Glutamatergic neuron (in vitro differentiated cells): ENCODE data around the gene RGS6. TPM values are rescaled to one million over a fixed set of nuclear protein-coding genes. Genes with fewer than 3 reads are reported as not detected.

Experiments used
- DNase-seq: peaks from one replicate; pipeline ENCODE4 v3.0.0; 2022
- H3K27ac Mint-ChIP-seq: one replicate; pipeline ENCODE4 v1.8.0; 2020; ENCODE audit warnings: mild to moderate bottlenecking, mixed read lengths, inconsistent platforms; ENCODE audit not compliant: unreplicated experiment
- H3K27me3 Mint-ChIP-seq: one replicate; pipeline ENCODE4 v1.8.0; 2020; ENCODE audit warnings: mild to moderate bottlenecking, moderate library complexity, mixed read lengths, inconsistent platforms; ENCODE audit not compliant: unreplicated experiment
- H3K36me3 Mint-ChIP-seq: one replicate; pipeline ENCODE4 v1.8.0; 2020; ENCODE audit warnings: mild to moderate bottlenecking, mixed read lengths, inconsistent platforms; ENCODE audit not compliant: unreplicated experiment
- H3K4me1 Mint-ChIP-seq: one replicate; pipeline ENCODE4 v1.8.0; 2020; ENCODE audit warnings: mild to moderate bottlenecking, low read depth, mixed read lengths, inconsistent platforms; ENCODE audit not compliant: unreplicated experiment
- H3K4me3 Mint-ChIP-seq: one replicate; pipeline ENCODE4 v1.8.0; 2020; ENCODE audit warnings: mild to moderate bottlenecking, mixed read lengths, inconsistent platforms; ENCODE audit not compliant: unreplicated experiment
- H3K9me3 Mint-ChIP-seq: one replicate; pipeline ENCODE4 v1.8.0; 2020; ENCODE audit warnings: mild to moderate bottlenecking, moderate library complexity, mixed read lengths, inconsistent platforms; ENCODE audit not compliant: unreplicated experiment
- total RNA-seq: library from RNA; stranded (reverse); fragmentation: NEBNext Ultra II Directional; extraction: Animal tissue kit (Norgen Biotek cat#: 25700); gene quantifications from one replicate; pipeline ENCODE4 v1.2.1, GENCODE V29; 2021; ENCODE audit not compliant: unreplicated experiment
- TF ChIP-seq, protein P1 (sequence below): fragments of 200-600 bp; sonication (generic); IDR thresholded peaks from one replicate; pipeline ENCODE4 v1.5.0; 2021; ENCODE audit not compliant: partially characterized antibody, unreplicated experiment

The RGS6 gene
- total RNA-seq, 1 donor from 2014 or later: 1.2 TPM

DNA sequence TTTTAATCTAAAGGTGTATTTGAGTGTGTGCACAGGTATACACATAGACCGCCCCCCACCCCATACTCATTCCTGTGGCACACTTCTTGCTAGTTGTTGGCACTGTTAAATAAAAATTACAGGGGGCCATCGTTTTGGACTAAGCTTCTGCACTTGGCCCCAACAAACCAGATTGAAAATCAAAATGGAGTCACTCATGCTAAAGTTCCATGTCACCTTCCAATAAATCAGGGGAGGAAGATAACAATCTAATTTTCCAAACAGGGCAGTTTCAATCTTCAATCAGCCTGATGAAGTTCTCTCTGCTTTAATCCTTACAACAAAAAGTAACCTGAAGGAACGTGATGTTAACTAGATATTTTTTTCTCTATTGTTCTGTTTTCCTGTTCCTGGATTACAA, 78.2 kb downstream of the RGS6 start:
- DNase-seq: no peak
- Mint-ChIP-seq H3K27ac (no peak overlapping the region), H3K9me3 (no peaks in the 10 kb centered on the region), H3K36me3 (no peaks in the 10 kb centered on the region), H3K4me3 (no peak overlapping the region), H3K4me1 (no peaks in the 10 kb centered on the region), H3K27me3 (no peaks in the 10 kb centered on the region)
- TF ChIP-seq, protein P1, sequence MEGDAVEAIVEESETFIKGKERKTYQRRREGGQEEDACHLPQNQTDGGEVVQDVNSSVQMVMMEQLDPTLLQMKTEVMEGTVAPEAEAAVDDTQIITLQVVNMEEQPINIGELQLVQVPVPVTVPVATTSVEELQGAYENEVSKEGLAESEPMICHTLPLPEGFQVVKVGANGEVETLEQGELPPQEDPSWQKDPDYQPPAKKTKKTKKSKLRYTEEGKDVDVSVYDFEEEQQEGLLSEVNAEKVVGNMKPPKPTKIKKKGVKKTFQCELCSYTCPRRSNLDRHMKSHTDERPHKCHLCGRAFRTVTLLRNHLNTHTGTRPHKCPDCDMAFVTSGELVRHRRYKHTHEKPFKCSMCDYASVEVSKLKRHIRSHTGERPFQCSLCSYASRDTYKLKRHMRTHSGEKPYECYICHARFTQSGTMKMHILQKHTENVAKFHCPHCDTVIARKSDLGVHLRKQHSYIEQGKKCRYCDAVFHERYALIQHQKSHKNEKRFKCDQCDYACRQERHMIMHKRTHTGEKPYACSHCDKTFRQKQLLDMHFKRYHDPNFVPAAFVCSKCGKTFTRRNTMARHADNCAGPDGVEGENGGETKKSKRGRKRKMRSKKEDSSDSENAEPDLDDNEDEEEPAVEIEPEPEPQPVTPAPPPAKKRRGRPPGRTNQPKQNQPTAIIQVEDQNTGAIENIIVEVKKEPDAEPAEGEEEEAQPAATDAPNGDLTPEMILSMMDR: no peak

DNA sequence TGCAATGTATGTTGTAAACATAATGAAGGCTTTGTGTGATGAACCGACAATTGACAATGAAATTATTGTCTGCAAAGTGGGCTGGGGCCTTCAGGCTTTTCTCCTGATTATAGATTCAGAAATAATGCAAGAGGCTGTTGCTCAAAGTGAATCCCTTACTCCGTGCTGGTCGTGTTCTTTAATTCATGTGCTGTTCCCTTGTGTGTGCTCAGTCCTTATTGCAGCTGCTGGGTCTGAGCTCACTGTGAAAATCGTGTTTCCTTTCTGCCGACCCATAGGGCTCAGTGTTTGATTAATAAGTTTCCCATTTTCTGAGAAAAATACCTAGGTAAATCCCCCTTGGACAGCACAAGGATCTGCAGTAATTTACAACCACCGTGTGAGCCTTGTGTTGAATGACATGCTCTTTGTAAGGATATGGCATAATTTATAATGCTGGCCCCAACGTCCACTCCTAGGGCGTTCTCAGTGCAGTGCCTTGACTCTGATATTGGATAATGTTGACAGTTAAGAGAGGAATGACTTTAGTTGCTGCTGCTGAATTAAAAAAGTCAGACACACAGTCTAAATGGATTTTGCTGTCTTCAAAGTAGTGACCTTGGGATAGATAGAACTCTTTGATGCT, 81.6 kb downstream of the RGS6 start:
- H3K27ac Mint-ChIP-seq: no peak overlapping the region
- TF ChIP-seq, protein P1: no peak
- H3K4me3 Mint-ChIP-seq: no peak overlapping the region
- H3K4me1 Mint-ChIP-seq: no peaks in the 10 kb centered on the region
- no peaks in the 10 kb centered on the region for H3K27me3 Mint-ChIP-seq
- H3K36me3 Mint-ChIP-seq: no peaks in the 10 kb centered on the region
- DNase-seq: no peak
- H3K9me3 Mint-ChIP-seq: no peaks in the 10 kb centered on the region

DNA sequence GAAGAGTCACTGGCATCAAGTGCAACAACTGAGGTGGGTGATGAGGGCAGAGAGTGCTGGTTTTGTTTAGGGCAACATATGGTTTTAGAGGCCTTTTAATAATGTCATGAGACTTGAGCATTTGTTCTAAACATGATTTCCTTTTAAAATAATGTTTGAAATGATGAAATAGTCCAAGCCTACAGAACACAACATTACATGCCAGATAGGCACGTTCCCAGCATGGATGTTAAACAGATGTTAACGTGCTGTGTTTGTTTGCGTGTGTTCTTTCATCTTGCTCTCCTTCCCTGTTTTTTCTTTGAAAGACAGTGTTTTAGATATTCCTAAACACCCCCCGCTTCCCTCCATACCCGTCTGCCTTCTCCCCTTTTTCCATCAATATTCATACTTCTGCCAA, 82.3 kb downstream of the RGS6 start:
- TF ChIP-seq, protein P1: no peak
- Mint-ChIP-seq H3K9me3 (no peaks in the 10 kb centered on the region), H3K36me3 (no peaks in the 10 kb centered on the region), H3K4me3 (no peak overlapping the region), H3K27ac (no peak overlapping the region), H3K27me3 (no peaks in the 10 kb centered on the region), H3K4me1 (no peaks in the 10 kb centered on the region)
- DNase-seq: no peak

DNA sequence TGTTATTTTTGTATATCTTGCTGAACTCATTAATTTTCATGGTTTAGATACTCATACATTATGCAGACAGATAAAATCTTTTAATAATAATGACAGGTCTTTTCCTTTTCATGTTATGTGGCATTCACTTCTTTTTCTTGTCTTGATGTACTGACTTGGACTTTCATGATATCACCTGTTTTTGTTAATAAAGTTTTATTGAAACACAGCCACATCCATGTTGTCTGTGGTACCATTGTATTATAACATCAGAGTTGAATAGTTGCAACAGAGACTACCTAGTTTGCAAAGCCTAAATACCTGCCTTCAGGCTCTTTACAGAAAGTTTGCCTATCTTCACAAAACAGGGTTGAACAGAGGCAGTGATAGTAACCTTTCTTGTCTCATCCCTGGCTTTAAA, 85.1 kb downstream of the RGS6 start:
- no peaks in the 10 kb centered on the region for H3K4me1 Mint-ChIP-seq
- H3K27me3 Mint-ChIP-seq: no peaks in the 10 kb centered on the region
- no peak overlapping the region for H3K27ac Mint-ChIP-seq
- no peaks in the 10 kb centered on the region for H3K36me3 Mint-ChIP-seq
- DNase-seq: no peak
- TF ChIP-seq, protein P1: no peak
- no peaks in the 10 kb centered on the region for H3K9me3 Mint-ChIP-seq
- no peak overlapping the region for H3K4me3 Mint-ChIP-seq

DNA sequence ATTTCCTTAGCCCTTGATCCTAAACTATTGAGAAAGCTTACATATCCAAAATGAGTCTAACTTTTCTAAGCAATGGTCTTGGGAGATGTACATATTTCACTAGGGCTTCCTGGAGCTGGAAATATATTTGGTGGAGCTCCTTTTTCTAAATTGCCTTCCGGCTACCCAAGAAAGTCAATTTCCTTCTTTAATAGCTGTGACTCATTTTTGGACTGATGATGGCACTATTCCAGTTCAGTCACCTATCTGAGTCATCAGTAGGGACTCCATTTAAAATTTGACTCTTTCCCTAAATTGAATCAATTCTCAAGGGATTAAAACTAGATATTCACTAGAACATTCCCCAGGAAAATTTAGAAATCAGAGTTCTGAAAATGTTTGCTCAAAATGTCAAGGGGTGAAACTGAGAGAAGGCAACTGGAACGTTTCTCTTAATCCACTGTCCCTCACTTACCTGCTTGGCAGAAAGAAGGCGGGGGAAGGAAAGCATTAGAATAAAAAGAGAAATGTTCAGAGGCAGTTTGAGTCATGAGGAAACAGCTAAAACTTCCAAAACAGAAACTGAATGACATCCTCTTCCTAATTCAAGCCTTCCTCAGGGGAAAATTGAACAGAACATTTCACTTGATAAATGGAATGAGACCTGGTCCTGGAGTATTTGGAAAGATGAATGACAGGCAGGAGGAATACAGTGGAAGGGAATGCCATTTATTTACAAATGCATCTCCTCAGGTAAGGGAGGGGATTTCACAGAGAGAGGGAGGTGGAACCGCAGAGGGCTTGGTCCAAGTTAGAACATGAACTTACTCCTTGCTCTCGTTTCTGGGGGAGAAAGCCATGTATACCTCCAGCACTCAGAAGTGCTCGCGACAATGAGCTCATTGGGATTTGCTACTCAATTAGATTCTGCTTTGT, 91.2 kb downstream of the RGS6 start:
- no peak for DNase-seq
- no peak overlapping the region for H3K27ac Mint-ChIP-seq
- no peaks in the 10 kb centered on the region for H3K4me1 Mint-ChIP-seq
- H3K4me3 Mint-ChIP-seq: no peak overlapping the region
- no peaks in the 10 kb centered on the region for H3K9me3 Mint-ChIP-seq
- H3K36me3 Mint-ChIP-seq: no peaks in the 10 kb centered on the region
- TF ChIP-seq, protein P1: no peak
- no peaks in the 10 kb centered on the region for H3K27me3 Mint-ChIP-seq
